ENCODE results near the gene NPTXR. TPM values are rescaled to one million over a fixed set of nuclear protein-coding genes. Genes with fewer than 3 reads are reported as not detected.

NPTXR gene
- total RNA-seq, 6 experiments from 2014 or later = 0.18 to 0.68 (median 0.28) TPM

- no peaks in the 10 kb centered on the region for H3K4me1 ChIP-seq
- H3K27ac ChIP-seq = no peak overlapping the region
- H3K9me3 ChIP-seq = no peaks in the 10 kb centered on the region
- intact Hi-C loops (cut with DNase I) = no loop called here
- no peak for ATAC-seq
- no peaks in the 10 kb centered on the region for H3K36me3 ChIP-seq
- WGBS (ENCODE audit: insufficient coverage, low coverage, low lambda C conversion rate, missing lambda C conversion rate) = 59% methylated on average over 14 of the region's 14 CpGs
- H3K27me3 ChIP-seq = no peaks in the 10 kb centered on the region
- DNase-seq = no peak
- TF ChIP-seq POLR2A (IDR thresholded peaks at IDR 0.05) = no peak
- no peak for TF ChIP-seq CTCF (IDR thresholded peaks at IDR 0.05)
- no peak overlapping the region for H3K4me3 ChIP-seq
Measured at GRCh38 chr22:38783095-38783615, 60.7 kb downstream of the NPTXR start.

GRCh38 chr22:38782402-38783094 lies 61.3 kb downstream of the NPTXR start:
- H3K36me3 ChIP-seq = no peaks in the 10 kb centered on the region
- H3K27me3 ChIP-seq = no peaks in the 10 kb centered on the region
- no peak for DNase-seq
- no peak overlapping the region for H3K27ac ChIP-seq
- intact Hi-C loops (cut with DNase I) = no loop called here
- TF ChIP-seq CTCF (IDR thresholded peaks at IDR 0.05) (no peak), POLR2A (IDR thresholded peaks at IDR 0.05) (no peak)
- H3K4me3 ChIP-seq = no peak overlapping the region
- no peak for ATAC-seq
- no peaks in the 10 kb centered on the region for H3K4me1 ChIP-seq
- H3K9me3 ChIP-seq = no peaks in the 10 kb centered on the region
- 69% methylated on average over 12 of the region's 13 CpGs for WGBS (ENCODE audit: insufficient coverage, low coverage, low lambda C conversion rate, missing lambda C conversion rate)

GRCh38 chr22:38781033-38781432 lies 62.8 kb downstream of the NPTXR start:
- Histone ChIP-seq H3K36me3 (no peaks in the 10 kb centered on the region), H3K9me3 (no peaks in the 10 kb centered on the region), H3K4me3 (no peak overlapping the region), H3K4me1 (no peaks in the 10 kb centered on the region), H3K27me3 (no peaks in the 10 kb centered on the region), H3K27ac (no peak overlapping the region)
- WGBS (ENCODE audit: insufficient coverage, low coverage, low lambda C conversion rate, missing lambda C conversion rate) = no CpG with 5 or more reads among the region's 13 CpGs
- intact Hi-C loops (cut with DNase I) = no loop called here
- TF ChIP-seq POLR2A (IDR thresholded peaks at IDR 0.05) (no peak), CTCF (IDR thresholded peaks at IDR 0.05) (no peak)
- DNase-seq (peak in 1 of 3 donors; percentile 39), ATAC-seq (no peak)

GRCh38 chr22:38777087-38777671 lies 66.6 kb downstream of the NPTXR start:
- TF ChIP-seq CTCF (IDR thresholded peaks at IDR 0.05) = no peak
- no peak for TF ChIP-seq POLR2A (IDR thresholded peaks at IDR 0.05)
- no peak for ATAC-seq
- WGBS (ENCODE audit: insufficient coverage, low coverage, low lambda C conversion rate, missing lambda C conversion rate) = 80% methylated on average over 21 of the region's 27 CpGs
- peak in 1 of 3 donors; percentile 42 for DNase-seq
- intact Hi-C loops (cut with DNase I) = no loop called here
- H3K36me3 ChIP-seq = no peaks in the 10 kb centered on the region
- no peaks in the 10 kb centered on the region for H3K4me1 ChIP-seq
- H3K27me3 ChIP-seq = no peaks in the 10 kb centered on the region
- H3K9me3 ChIP-seq = no peaks in the 10 kb centered on the region
- H3K4me3 ChIP-seq = no peak overlapping the region
- no peak overlapping the region for H3K27ac ChIP-seq

Measured in right lobe of liver (tissue), 6 donors.